GM18526 (cell line): Measurements from ENCODE around the gene COL9A1.

Experiments
- POLR2A ChIP-seq: IDR thresholded peaks from 3 replicates; pipeline ENCODE4 v1.6.1; 2011; ENCODE audit not compliant: insufficient read length; ENCODE audit errors: extremely low read depth

The COL9A1 gene

DNA sequence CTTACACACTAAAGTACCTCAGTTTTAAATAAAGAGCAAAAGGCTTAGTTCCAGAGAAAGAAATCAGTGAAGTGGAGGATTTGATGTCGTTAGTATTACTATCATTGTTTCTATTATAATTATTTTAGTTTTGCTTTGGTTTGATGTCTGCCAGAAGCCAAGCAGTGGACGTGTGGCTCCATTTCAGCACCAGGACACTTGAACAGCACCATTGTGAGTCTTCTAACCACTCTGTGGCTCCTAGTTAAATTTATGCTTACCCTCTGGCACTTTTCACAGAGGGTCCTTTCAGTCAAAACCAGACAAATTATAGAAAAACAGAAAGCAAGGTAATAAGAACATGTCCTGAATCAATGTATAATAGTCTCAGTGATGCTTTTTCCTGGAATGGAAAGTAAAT, 3.4 kb downstream of the COL9A1 start:
- no peak for TF ChIP-seq POLR2A

DNA sequence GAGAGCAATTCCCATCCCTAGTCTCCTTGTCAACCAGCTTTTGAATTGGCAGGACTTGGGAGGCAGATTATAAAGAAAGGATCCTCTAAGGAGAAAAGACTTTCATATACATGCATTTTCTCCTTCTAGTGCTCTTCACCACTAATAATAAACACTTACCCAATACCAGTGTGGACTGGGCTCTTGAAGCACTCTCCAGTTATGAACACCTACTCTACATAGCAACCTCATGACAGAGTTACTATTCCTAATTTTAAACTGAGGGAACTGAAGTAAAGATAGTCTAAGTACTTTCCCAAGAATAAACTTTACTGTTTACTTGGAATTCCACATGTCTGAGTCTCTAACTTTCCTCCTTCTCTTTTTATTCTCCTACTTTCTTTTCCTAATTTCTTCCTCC, 4.8 kb downstream of the COL9A1 start:
- TF ChIP-seq POLR2A, result no peak

GRCh38 chr6:70292193-70292592, 10.7 kb downstream of the COL9A1 start:
- no peak for TF ChIP-seq POLR2A

- no peak for TF ChIP-seq POLR2A
These were observed 13.6 kb downstream of the COL9A1 start for GRCh38 chr6:70289299-70289698.

GRCh38 chr6:70286905-70287304, 16.0 kb downstream of the COL9A1 start:
- TF ChIP-seq POLR2A, result no peak

- TF ChIP-seq POLR2A, result no peak
These were observed 17.7 kb downstream of the COL9A1 start for GRCh38 chr6:70285201-70285600.

- TF ChIP-seq POLR2A, result no peak
These were observed 19.9 kb downstream of the COL9A1 start for GRCh38 chr6:70282919-70283461.

- TF ChIP-seq POLR2A, result no peak
These were observed 20.5 kb downstream of the COL9A1 start for GRCh38 chr6:70282312-70282918.

DNA sequence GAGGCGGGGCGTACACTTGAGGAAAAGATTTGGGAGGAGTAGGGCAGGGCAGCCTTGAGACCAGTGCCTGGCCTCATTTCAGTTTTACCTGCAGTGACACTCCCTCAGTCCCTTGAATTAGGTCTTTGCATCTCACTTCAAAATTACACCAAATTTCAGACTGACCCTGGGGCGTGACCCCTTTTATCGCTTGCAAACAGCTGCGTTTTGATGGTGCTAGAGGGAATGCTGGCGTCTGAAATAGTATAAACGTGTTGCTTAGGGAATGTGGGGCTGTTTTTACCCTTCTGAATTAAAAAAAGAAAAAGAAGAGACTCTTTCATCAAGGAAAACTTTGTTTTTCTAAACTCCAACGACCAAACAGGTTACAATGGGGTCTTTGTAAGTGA, 21.0 kb downstream of the COL9A1 start:
- no peak for TF ChIP-seq POLR2A

- TF ChIP-seq POLR2A, result no peak
These were observed 22.5 kb downstream of the COL9A1 start for GRCh38 chr6:70280400-70280853.

DNA sequence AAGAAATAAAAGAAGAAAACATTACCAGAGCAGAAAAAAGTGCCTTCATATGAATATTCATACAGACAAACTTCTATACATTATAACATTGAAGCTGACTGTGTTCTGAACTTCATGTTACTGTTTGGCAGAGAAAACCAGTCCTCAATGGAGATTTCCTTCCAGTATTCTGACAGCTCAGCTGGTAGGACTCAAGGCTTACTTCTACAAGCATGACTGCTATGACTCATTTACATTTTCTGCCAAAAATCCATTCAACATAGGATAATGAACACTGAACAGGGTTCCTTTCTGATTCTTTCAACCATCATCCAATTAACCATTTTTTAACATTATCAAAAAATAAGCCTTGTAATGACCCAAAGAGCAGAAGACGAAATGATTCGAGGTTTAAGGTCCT, 25.4 kb downstream of the COL9A1 start:
- no peak for TF ChIP-seq POLR2A

DNA sequence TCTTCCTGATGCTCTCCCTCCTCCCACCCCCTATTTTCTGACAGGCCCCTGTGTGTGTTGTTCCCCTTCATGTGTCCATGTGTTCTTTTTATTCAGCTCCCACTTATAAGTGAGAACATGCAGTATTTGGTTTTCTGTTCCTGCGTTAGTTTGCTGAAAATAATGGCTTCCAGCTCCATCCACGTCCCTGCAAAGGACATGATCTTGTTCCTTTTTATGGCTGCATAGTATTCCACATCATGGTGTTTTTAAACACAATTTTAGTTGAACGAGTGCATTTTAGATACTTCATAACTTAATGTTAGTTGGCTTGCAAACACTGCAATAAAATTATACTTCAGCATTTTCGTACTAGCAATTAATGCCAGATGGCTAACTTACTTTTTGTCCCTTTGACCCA, 28.5 kb downstream of the COL9A1 start:
- TF ChIP-seq POLR2A, result no peak

GRCh38 chr6:70272071-70272470, 30.8 kb downstream of the COL9A1 start:
- no peak for TF ChIP-seq POLR2A

- no peak for TF ChIP-seq POLR2A
These were observed 32.4 kb downstream of the COL9A1 start for GRCh38 chr6:70270287-70271005.

- no peak for TF ChIP-seq POLR2A
These were observed 36.7 kb downstream of the COL9A1 start for GRCh38 chr6:70266142-70266541.

- no peak for TF ChIP-seq POLR2A
These were observed 38.6 kb downstream of the COL9A1 start for GRCh38 chr6:70264306-70264705.

DNA sequence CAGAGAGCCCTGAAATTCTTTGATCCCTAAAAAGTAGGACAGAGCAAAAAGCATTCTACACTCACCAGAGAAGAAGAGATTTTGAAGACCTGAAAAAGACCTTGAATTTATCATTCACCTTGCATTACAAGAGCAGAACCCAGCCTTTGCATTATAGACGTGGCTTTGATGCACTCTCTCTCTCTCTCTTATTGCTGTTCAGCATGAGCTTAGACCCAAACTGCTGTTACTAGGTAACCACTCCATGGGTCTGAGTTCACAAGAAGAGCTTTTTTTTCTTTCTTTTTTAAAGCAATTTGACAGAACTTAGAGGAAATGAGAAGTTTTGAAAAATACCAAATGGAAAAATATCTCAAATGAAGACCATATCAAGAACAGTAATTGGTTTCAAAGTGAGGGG, 44.4 kb downstream of the COL9A1 start:
- TF ChIP-seq POLR2A, result no peak

DNA sequence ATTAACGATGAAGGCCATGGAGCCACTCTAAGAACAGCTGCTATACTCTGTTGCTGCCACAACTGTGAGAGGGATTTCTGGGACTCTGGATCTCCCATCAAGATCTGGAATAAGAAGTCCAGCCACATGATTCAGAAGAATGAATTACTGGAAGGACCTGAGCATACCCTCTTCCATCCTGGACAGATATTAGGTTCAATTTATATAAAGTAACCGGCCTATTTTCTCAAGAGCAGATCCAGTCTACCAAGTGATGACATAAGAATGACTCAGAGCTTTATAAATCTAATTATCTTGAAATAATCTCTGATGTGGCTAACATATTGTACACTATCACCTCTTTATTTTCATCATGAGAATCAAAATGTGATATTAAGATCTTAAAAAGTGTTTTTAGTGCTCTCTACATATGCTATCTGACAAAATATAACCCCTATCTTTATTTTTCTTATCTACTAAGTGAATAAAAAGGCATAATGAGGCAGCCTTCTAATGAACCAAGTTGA, 45.1 kb downstream of the COL9A1 start:
- no peak for TF ChIP-seq POLR2A
